Upper lobe of right lung (tissue), 1 donor: ENCODE data around the gene LYSMD3. TPM values are rescaled to one million over a fixed set of nuclear protein-coding genes. Genes with fewer than 3 reads are reported as not detected.

Experiments
- ATAC-seq: fragments of 200-7000 bp; cut with Tn5 transposase; one replicate; pipeline ENCODE4 v1.9.1; 2020; ENCODE audit warnings: mild to moderate bottlenecking, moderate library complexity
- DNase-seq: peaks from one replicate; pipeline ENCODE4 v3.0.0-alpha.2; 2020
- H3K27ac ChIP-seq: fragments of 200-600 bp; one replicate; pipeline ENCODE4 v1.8.0; 2022
- H3K27me3 ChIP-seq: fragments of 200-600 bp; one replicate; pipeline ENCODE4 v1.8.0; 2022; ENCODE audit warnings: mild to moderate bottlenecking
- H3K36me3 ChIP-seq: fragments of 200-600 bp; one replicate; pipeline ENCODE4 v1.8.0; 2022
- H3K4me1 ChIP-seq: fragments of 200-600 bp; one replicate; pipeline ENCODE4 v1.8.0; 2022
- H3K4me3 ChIP-seq: fragments of 200-600 bp; one replicate; pipeline ENCODE4 v1.8.0; 2022; ENCODE audit warnings: mild to moderate bottlenecking
- H3K9me3 ChIP-seq: fragments of 200-600 bp; one replicate; pipeline ENCODE4 v1.8.0; 2022
- CTCF ChIP-seq: fragments of 200-600 bp; IDR thresholded peaks from one replicate; pipeline ENCODE4 v1.8.0; 2022; ENCODE audit warnings: antibody characterized with exemption
- intact Hi-C: fragments of 100-400 bp; cut with DNase I; formaldehyde crosslinking; loops from one replicate; pipeline ENCODE4 v1.11.0; 2022
- total RNA-seq: library from RNA; stranded (reverse); fragmentation: NEBNext Ultra II Directional; extraction: Animal tissue kit (Norgen Biotek cat#: 25700); gene quantifications from one replicate; pipeline ENCODE4 v1.2.1, GENCODE V29; 2021
- donor health status: DM: no; HTN: yes; CAD: no; lungs with severe emphysema.

The LYSMD3 gene
- total RNA-seq, 1 donor from 2014 or later, result 21.0 TPM

DNA sequence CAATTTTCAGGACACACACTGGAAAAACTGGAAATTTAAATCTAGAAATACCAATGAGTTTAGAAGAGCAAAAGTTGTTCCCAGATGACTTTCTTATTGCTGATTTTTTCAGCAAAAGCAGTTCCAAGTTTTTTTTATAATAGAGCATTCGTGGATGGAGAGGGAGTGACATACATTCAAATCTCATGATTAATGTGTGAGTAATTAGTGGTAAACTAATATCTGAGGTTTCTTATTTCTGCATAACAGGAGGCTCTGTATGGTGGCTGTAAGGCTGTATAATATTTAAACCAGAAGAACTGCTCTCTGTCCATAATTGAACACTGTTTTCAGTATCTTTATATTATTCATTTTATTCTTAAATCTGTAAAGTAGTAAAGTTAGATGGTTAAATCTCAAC, 25.8 kb downstream of the LYSMD3 start:
- TF ChIP-seq CTCF, result no peak
- no peaks in the 10 kb centered on the region for H3K27me3 ChIP-seq
- H3K27ac ChIP-seq, result no peak overlapping the region
- H3K9me3 ChIP-seq, result no peaks in the 10 kb centered on the region
- no peak overlapping the region for H3K4me3 ChIP-seq
- intact Hi-C loops, result no loop called here
- H3K4me1 ChIP-seq, result no peaks in the 10 kb centered on the region
- H3K36me3 ChIP-seq, result no peaks in the 10 kb centered on the region
- ATAC-seq (no peak), DNase-seq (no peak)

DNA sequence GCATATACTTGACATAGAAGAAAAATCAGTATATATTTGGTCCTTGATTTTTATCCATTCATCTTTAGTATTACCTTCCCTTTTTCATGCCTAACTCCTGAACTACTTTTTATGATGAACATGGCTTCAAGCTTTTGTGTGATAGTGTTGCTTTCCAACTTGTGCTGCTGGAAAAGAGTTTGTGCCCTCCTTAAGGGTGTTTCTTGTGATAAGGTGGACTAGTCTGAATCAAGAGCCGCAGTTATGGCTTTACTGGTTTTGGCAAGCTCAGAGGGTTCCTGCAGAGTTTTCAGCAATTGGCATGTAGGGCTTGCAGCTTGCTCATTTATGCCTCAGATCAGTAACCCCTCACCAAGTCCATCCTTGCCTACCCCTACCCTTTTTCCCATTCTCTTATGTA, 34.2 kb downstream of the LYSMD3 start:
- intact Hi-C loops, result no loop called here
- H3K36me3 ChIP-seq, result no peaks in the 10 kb centered on the region
- TF ChIP-seq CTCF, result no peak

DNA sequence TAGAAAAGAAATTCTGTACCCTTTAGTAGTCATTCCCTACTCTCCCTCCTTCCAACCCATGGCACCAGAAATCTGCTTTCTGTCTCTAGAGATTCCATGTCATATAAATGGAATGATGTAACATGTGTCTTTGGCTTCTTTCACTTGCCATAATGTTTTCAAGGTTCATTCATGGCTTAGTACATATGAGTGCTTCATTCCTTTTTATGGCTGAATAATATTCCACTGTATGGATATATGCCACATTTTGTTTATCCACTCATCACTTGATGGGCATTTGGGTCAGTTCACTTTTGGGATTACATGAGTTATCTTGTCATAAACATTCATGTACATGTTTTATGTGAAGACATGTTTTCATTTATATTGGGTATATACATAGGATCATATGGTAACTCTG, 35.3 kb downstream of the LYSMD3 start:
- Histone ChIP-seq H3K9me3 (no peaks in the 10 kb centered on the region), H3K4me3 (no peak overlapping the region), H3K4me1 (no peaks in the 10 kb centered on the region), H3K27me3 (no peaks in the 10 kb centered on the region), H3K36me3 (no peaks in the 10 kb centered on the region), H3K27ac (no peak overlapping the region)
- DNase-seq, result no peak
- intact Hi-C loops, result no loop called here
- TF ChIP-seq CTCF, result no peak
- no peak for ATAC-seq

More for the DNA sequence above, 34.2 kb downstream of the LYSMD3 start:
- Histone ChIP-seq H3K4me3 (no peak overlapping the region), H3K4me1 (no peaks in the 10 kb centered on the region), H3K27ac (no peak overlapping the region), H3K27me3 (no peaks in the 10 kb centered on the region), H3K9me3 (no peaks in the 10 kb centered on the region)
- ATAC-seq (no peak), DNase-seq (no peak)

GRCh38 chr5:90488791-90489190, 40.6 kb downstream of the LYSMD3 start:
- DNase-seq (no peak), ATAC-seq (no peak)
- TF ChIP-seq CTCF, result no peak
- intact Hi-C loops, result no loop called here
- Histone ChIP-seq H3K9me3 (no peaks in the 10 kb centered on the region), H3K36me3 (no peaks in the 10 kb centered on the region), H3K4me1 (no peaks in the 10 kb centered on the region), H3K27me3 (no peaks in the 10 kb centered on the region), H3K4me3 (no peak overlapping the region), H3K27ac (no peak overlapping the region)

DNA sequence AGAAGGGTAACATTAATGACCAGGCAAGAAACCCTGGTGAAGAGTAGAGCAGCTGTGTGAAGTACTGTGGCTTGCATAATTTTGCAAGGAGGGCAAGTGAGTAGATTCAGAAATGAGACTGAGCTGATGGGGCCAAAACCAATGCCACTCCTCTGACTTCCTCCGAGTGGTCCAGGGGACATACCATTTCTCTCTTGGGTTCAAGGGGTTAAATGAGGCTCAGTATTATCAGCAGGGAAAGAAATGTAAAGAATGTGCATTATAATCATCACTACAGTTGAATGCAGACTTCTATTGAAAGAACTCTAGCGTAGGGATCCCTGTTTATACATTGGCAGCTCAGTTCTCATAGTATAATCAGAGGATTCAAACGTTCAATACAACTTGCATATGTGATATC, 44.8 kb downstream of the LYSMD3 start:
- intact Hi-C loops, result no loop called here
- ATAC-seq (no peak), DNase-seq (no peak)
- Histone ChIP-seq H3K27me3 (no peaks in the 10 kb centered on the region), H3K4me3 (no peak overlapping the region), H3K27ac (no peak overlapping the region), H3K4me1 (no peaks in the 10 kb centered on the region), H3K9me3 (no peaks in the 10 kb centered on the region), H3K36me3 (no peaks in the 10 kb centered on the region)
- no peak for TF ChIP-seq CTCF

GRCh38 chr5:90483206-90483605, 46.2 kb downstream of the LYSMD3 start:
- Histone ChIP-seq H3K9me3 (no peaks in the 10 kb centered on the region), H3K4me1 (no peaks in the 10 kb centered on the region), H3K36me3 (no peaks in the 10 kb centered on the region), H3K27ac (no peak overlapping the region), H3K4me3 (no peak overlapping the region), H3K27me3 (no peaks in the 10 kb centered on the region)
- TF ChIP-seq CTCF, result no peak
- ATAC-seq (no peak), DNase-seq (no peak)
- intact Hi-C loops, result no loop called here
